Measurements from ENCODE around the gene MESP2. TPM values are rescaled to one million over a fixed set of nuclear protein-coding genes. Genes with fewer than 3 reads are reported as not detected.

The MESP2 gene
- total and polyA plus RNA-seq, 2 of the 8 experiments (the other 6 are each of a cell fraction or from before 2014, with no cell fraction given) = 0.35 to 0.80 TPM

GRCh38 chr15:89818287-89818686 lies 42.2 kb downstream of the MESP2 start:
- ChIA-PET CTCF (ENCODE audit: partially characterized antibody) (no interaction called here), POLR2A (ENCODE audit: partially characterized antibody) (no interaction called here)
- H2AK5ac ChIP-seq (ENCODE audit: low read depth, low read length) = no peak overlapping the region
- 90% methylated on average over 10 of the region's 10 CpGs; no CpG with 5 or more reads in 1 of the 2 experiments for WGBS, 2 experiments (ENCODE audit: extremely low coverage in 1 of 2, insufficient coverage in 1 of 2, insufficient read length in 1 of 2, insufficient replicate concordance in 2 of 2, low coverage in 1 of 2, low lambda C conversion rate in 2 of 2, missing lambda C conversion rate in 1 of 2)
- no peak overlapping the region for H4K91ac ChIP-seq (replicated peaks; ENCODE audit: insufficient read length, low read length)
- H4K8ac ChIP-seq (ENCODE audit: extremely low read depth, insufficient read depth, low read length) = no peak overlapping the region
- no peak overlapping the region for H3K4me3 ChIP-seq (ENCODE audit: extremely low read depth in 1 of 4, insufficient read depth in 2 of 4, low read depth in 3 of 4, low read length in 4 of 4)
- no peak overlapping the region for H3K9ac ChIP-seq (replicated peaks in 1 of 4; ENCODE audit: extremely low read depth in 1 of 4, low read depth in 3 of 4, low read length in 3 of 4)
- H3K36me3 ChIP-seq (ENCODE audit: control insufficient read depth in 2 of 4, insufficient read depth in 4 of 4, low read length in 3 of 4) = no peaks in the 10 kb centered on the region
- H3K56ac ChIP-seq (replicated peaks; ENCODE audit: insufficient read length, low read depth, low read length) = no peak overlapping the region
- no peaks in the 10 kb centered on the region for H3K79me1 ChIP-seq (ENCODE audit: low read depth, low read length)
- TF ChIP-seq SIRT6 (IDR thresholded peaks at IDR 0.05; ENCODE audit: low read length) (no peak), RAD21 (IDR thresholded peaks at IDR 0.05 in 1 of 2, conservative IDR thresholded peaks at IDR 0.05 in 1 of 2; ENCODE audit: low read depth in 2 of 2, low read length in 2 of 2) (no peak), TAF1 (IDR thresholded peaks at IDR 0.05; ENCODE audit: low read depth, low read length) (no peak), RNF2 (IDR thresholded peaks at IDR 0.05; ENCODE audit: borderline replicate concordance, low read depth, low read length, missing control alignments, poor library complexity, severe bottlenecking) (no peak), ZNF274 (IDR thresholded peaks at IDR 0.05; ENCODE audit: borderline replicate concordance, extremely low read depth, low read length) (no peak), RBBP5 (IDR thresholded peaks at IDR 0.05; ENCODE audit: borderline replicate concordance, low read depth, low read length) (no peak), SP2 (IDR thresholded peaks at IDR 0.05; ENCODE audit: low read length) (no peak), POU5F1 (IDR thresholded peaks at IDR 0.05; ENCODE audit: low read depth, low read length) (no peak), SIN3A (conservative IDR thresholded peaks at IDR 0.05 in 1 of 2, IDR thresholded peaks at IDR 0.05 in 1 of 2; ENCODE audit: low read depth in 1 of 2, low read length in 2 of 2) (no peak)
- TF ChIP-seq, protein P1, sequence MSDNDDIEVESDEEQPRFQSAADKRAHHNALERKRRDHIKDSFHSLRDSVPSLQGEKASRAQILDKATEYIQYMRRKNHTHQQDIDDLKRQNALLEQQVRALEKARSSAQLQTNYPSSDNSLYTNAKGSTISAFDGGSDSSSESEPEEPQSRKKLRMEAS (IDR thresholded peaks at IDR 0.05) = no peak
- TF ChIP-seq, protein P2, sequence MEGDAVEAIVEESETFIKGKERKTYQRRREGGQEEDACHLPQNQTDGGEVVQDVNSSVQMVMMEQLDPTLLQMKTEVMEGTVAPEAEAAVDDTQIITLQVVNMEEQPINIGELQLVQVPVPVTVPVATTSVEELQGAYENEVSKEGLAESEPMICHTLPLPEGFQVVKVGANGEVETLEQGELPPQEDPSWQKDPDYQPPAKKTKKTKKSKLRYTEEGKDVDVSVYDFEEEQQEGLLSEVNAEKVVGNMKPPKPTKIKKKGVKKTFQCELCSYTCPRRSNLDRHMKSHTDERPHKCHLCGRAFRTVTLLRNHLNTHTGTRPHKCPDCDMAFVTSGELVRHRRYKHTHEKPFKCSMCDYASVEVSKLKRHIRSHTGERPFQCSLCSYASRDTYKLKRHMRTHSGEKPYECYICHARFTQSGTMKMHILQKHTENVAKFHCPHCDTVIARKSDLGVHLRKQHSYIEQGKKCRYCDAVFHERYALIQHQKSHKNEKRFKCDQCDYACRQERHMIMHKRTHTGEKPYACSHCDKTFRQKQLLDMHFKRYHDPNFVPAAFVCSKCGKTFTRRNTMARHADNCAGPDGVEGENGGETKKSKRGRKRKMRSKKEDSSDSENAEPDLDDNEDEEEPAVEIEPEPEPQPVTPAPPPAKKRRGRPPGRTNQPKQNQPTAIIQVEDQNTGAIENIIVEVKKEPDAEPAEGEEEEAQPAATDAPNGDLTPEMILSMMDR (IDR thresholded peaks at IDR 0.05; ENCODE audit: control extremely low read depth in 1 of 3, insufficient read depth in 1 of 3, low read depth in 1 of 3, low read length in 3 of 3) = no peak
- H3K14ac ChIP-seq (ENCODE audit: insufficient read length) = no peak overlapping the region
- peaks cover 0 to 6% (median 4%) of the 10 kb centered on the region in 4 experiments; a peak in 2 of 7 replicates for H3K4me1 ChIP-seq (replicated peaks in 1 of 4; ENCODE audit: control insufficient read depth in 3 of 4, insufficient read depth in 4 of 4, low read length in 3 of 4)
- no peak overlapping the region for H2BK15ac ChIP-seq (ENCODE audit: low read length)
- peaks cover 5 to 31% (median 26%) of the 10 kb centered on the region in 4 experiments for H3K27me3 ChIP-seq (replicated peaks in 1 of 4; ENCODE audit: control insufficient read depth in 3 of 4, extremely low read depth in 1 of 4, insufficient read depth in 3 of 4, low read length in 3 of 4)
- no peaks in the 10 kb centered on the region for H3K79me2 ChIP-seq (ENCODE audit: control insufficient read depth in 1 of 2, insufficient read depth in 2 of 2, low read length in 2 of 2)
- no peak overlapping the region for H2AFZ ChIP-seq (ENCODE audit: low read length)
- H3K18ac ChIP-seq (ENCODE audit: extremely low read depth, low read length) = no peak overlapping the region
- H4K5ac ChIP-seq (ENCODE audit: insufficient read length, low read depth, low read length) = no peak overlapping the region
- peaks cover 2% of the 10 kb centered on the region; the same call in 1 of the 2 replicates for H3K23me2 ChIP-seq (ENCODE audit: low read depth, low read length)
- H3K4ac ChIP-seq (replicated peaks; ENCODE audit: insufficient read length, low read depth, low read length) = no peak overlapping the region
- H2BK120ac ChIP-seq (replicated peaks; ENCODE audit: low read depth, low read length) = no peak overlapping the region
- H3K23ac ChIP-seq (ENCODE audit: insufficient read length) = no peak overlapping the region
- FAIRE-seq (no peak), DNase-seq (ENCODE audit: low read depth in 1 of 2, low spot score in 2 of 2) (no peak)
- peaks cover 0 to 2% of the 10 kb centered on the region in 2 experiments for H4K20me1 ChIP-seq (replicated peaks in 1 of 2; ENCODE audit: control insufficient read depth in 1 of 2, insufficient read depth in 2 of 2, low read length in 2 of 2)
- H2BK12ac ChIP-seq (ENCODE audit: low read depth, low read length) = no peak overlapping the region
- no peak overlapping the region for H2BK5ac ChIP-seq (ENCODE audit: low read depth, low read length)
- H3K9me3 ChIP-seq (ENCODE audit: insufficient read depth in 2 of 2, low read depth in 1 of 2, low read length in 1 of 2) = peaks cover 0 to 7% of the 10 kb centered on the region in 2 experiments; a peak in 2 of 4 replicates
- H3K4me2 ChIP-seq (ENCODE audit: insufficient read depth in 1 of 2, low read depth in 2 of 2, low read length in 2 of 2) = no peak overlapping the region
- H3K27ac ChIP-seq (ENCODE audit: low read depth, low read length) = no peak overlapping the region
- no peak overlapping the region for H2BK20ac ChIP-seq (ENCODE audit: low read length)
